Hepatocyte (in vitro differentiated cells): Measurements from ENCODE around the gene SRPK2. TPM values are rescaled to one million over a fixed set of nuclear protein-coding genes. Genes with fewer than 3 reads are reported as not detected.
"Not testable (repeated sequence)": the region's sequence is repeated elsewhere in the genome, so short reads cannot be mapped to it uniquely, and the experiment has no call there.

Experiments used
- DNase-seq: peaks from one replicate; pipeline ENCODE4 v3.0.0-alpha.2; 2016; ENCODE audit warnings: low spot score
- H2AFZ ChIP-seq: fragments of 200-600 bp; sonication (generic); 2 replicates; pipeline ENCODE4 v1.6.0; 2016; ENCODE audit warnings: antibody characterized with exemption, mild to moderate bottlenecking
- H3K27ac ChIP-seq: fragments of 200-600 bp; sonication (generic); 2 replicates; pipeline ENCODE4 v1.5.1; 2016; ENCODE audit warnings: mild to moderate bottlenecking
- H3K27me3 ChIP-seq: fragments of 200-600 bp; sonication (generic); 2 replicates; pipeline ENCODE4 v1.6.1; 2016
- H3K36me3 ChIP-seq: fragments of 200-600 bp; sonication (generic); replicated peaks from 2 replicates; pipeline ENCODE4 v1.5.1; 2016; ENCODE audit warnings: low read depth; ENCODE audit not compliant: insufficient read depth
- H3K4me1 ChIP-seq: fragments of 200-600 bp; sonication (generic); 2 replicates; pipeline ENCODE4 v1.5.1; 2016; ENCODE audit warnings: mild to moderate bottlenecking, moderate library complexity; ENCODE audit not compliant: insufficient read depth
- H3K4me2 ChIP-seq: fragments of 200-600 bp; sonication (generic); 2 replicates; pipeline ENCODE4 v1.6.0; 2016
- H3K4me3 ChIP-seq: fragments of 200-600 bp; sonication (generic); 2 replicates; pipeline ENCODE4 v1.5.1; 2016; ENCODE audit warnings: mild to moderate bottlenecking
- H3K79me2 ChIP-seq: fragments of 200-600 bp; sonication (generic); 2 replicates; pipeline ENCODE4 v1.6.0; 2017; ENCODE audit warnings: mild to moderate bottlenecking
- H3K9me2 ChIP-seq: fragments of 200-600 bp; sonication (generic); replicated peaks from 2 replicates; pipeline ENCODE4 v1.6.0; 2017; ENCODE audit warnings: mild to moderate bottlenecking; ENCODE audit not compliant: insufficient read depth
- H3K9me3 ChIP-seq: fragments of 200-600 bp; sonication (generic); 2 replicates; pipeline ENCODE4 v1.5.1; 2016; ENCODE audit warnings: low read depth, mild to moderate bottlenecking
- H4K20me1 ChIP-seq: fragments of 200-600 bp; sonication (generic); 2 replicates; pipeline ENCODE4 v1.6.0; 2016; ENCODE audit warnings: mild to moderate bottlenecking; ENCODE audit not compliant: insufficient read depth, poor library complexity, severe bottlenecking
- EZH2 ChIP-seq: fragments of 200-600 bp; sonication (generic); IDR thresholded peaks from 2 replicates; pipeline ENCODE4 v1.6.1; 2016; ENCODE audit warnings: antibody characterized with exemption, mild to moderate bottlenecking, borderline replicate concordance
- EZH2phosphoT487 ChIP-seq: fragments of 200-600 bp; sonication (generic); IDR thresholded peaks from one replicate; pipeline ENCODE4 v1.6.1; 2018; ENCODE audit warnings: antibody characterized with exemption, mild to moderate bottlenecking, low read depth, moderate library complexity; ENCODE audit not compliant: unreplicated experiment, severe bottlenecking
- WGBS: methylation state at CpG from one replicate; pipeline ENCODE4 v1.1.6; 2016; ENCODE audit warnings: low lambda C conversion rate; ENCODE audit errors: missing lambda C conversion rate; 5-methylcytosine and 5-hydroxymethylcytosine counted together
- polyA plus RNA-seq: library from polyadenylated mRNA; unstranded; fragments of >200 nt; fragmentation: Nextera tagmentation; extraction: Ambion mirVana; gene quantifications from 2 replicates; pipeline ENCODE4 v1.2.1, GENCODE V29; 2016
- total RNA-seq: library from RNA; depleted of rRNA; stranded (reverse); fragments of >200 nt; gene quantifications from 2 replicates; pipeline ENCODE4 v1.2.3, GENCODE V29; 2014
- TF ChIP-seq, protein P1 (sequence below): fragments of 200-600 bp; sonication (generic); IDR thresholded peaks from 2 replicates; pipeline ENCODE4 v1.5.1; 2016; ENCODE audit warnings: antibody characterized with exemption, mild to moderate bottlenecking; ENCODE audit not compliant: poor library complexity

The SRPK2 gene
- total and polyA plus RNA-seq, 2 experiments from 2014 or later: 41.4 to 46.1 TPM

DNA sequence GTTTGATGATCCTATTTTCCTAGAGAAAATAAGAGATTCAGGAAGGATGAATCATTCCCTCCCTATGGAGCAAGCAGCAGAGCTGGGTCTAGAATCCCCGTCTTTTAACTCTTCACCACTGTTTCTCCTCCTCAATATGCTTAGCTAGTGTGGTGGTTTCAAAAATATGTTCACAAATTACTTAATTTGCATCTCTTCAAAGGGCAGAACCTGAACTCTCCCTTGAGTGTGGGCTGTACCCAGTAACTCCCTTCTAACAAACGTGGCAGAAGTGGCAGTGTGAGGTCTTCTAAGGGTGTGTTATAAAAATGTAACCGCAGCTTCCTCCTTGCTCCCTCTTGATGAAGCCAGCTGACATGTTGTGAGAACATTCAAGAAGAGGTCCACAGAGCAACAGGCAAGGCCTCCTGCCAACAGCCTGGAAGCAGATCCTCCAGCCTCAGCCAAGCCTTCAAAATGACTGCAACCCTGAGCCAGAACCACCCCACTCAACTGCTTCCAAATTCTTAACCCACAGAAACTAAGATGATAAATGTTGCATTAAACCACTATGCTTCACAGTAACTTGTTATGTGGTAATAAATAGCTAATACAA, 36.6 kb downstream of the SRPK2 start:
- Histone ChIP-seq H3K27me3 (no peaks in the 10 kb centered on the region), H2AFZ (no peak overlapping the region), H3K4me1 (peaks cover 15% of the 10 kb centered on the region), H3K9me3 (no peaks in the 10 kb centered on the region), H4K20me1 (peaks cover 10% of the 10 kb centered on the region), H3K9me2 (no peaks in the 10 kb centered on the region), H3K27ac (peak overlapping the region; percentile 84), H3K4me3 (no peak overlapping the region), H3K4me2 (peak overlapping the region; percentile 62), H3K79me2 (peaks cover 86% of the 10 kb centered on the region), H3K36me3 (no peaks in the 10 kb centered on the region)
- 72% methylated on average over 3 of the region's 3 CpGs for WGBS
- no peak for TF ChIP-seq EZH2phosphoT487
- DNase-seq: peak; percentile 39

DNA sequence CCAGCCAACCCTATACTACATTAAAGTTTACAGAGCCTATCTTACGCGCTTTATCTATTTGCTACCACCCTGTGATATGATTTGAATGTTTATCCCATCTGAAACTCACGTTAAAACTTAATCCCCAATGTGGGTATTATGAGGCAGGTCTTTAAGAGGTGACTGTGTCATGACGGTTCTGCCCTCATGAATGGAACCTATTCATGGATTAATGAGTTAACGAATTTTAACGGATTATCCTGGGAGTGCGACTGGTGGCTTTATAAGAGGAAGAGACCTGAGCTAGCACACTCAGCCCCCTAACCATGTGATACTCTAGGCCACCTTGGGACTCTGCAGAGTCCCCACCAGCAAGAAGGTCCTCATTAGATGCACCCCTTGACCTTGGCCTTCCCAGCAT, 37.8 kb downstream of the SRPK2 start:
- Histone ChIP-seq H3K9me2 (no peaks in the 10 kb centered on the region), H3K4me2 (no peak overlapping the region), H3K27ac (no peak overlapping the region), H4K20me1 (peaks cover 17% of the 10 kb centered on the region), H3K79me2 (peaks cover 86% of the 10 kb centered on the region), H3K4me3 (no peak overlapping the region), H3K36me3 (no peaks in the 10 kb centered on the region), H3K4me1 (peaks cover 15% of the 10 kb centered on the region), H3K9me3 (no peaks in the 10 kb centered on the region), H3K27me3 (no peaks in the 10 kb centered on the region), H2AFZ (no peak overlapping the region)
- WGBS: 77% methylated on average over 7 of the region's 7 CpGs
- TF ChIP-seq, protein P1, sequence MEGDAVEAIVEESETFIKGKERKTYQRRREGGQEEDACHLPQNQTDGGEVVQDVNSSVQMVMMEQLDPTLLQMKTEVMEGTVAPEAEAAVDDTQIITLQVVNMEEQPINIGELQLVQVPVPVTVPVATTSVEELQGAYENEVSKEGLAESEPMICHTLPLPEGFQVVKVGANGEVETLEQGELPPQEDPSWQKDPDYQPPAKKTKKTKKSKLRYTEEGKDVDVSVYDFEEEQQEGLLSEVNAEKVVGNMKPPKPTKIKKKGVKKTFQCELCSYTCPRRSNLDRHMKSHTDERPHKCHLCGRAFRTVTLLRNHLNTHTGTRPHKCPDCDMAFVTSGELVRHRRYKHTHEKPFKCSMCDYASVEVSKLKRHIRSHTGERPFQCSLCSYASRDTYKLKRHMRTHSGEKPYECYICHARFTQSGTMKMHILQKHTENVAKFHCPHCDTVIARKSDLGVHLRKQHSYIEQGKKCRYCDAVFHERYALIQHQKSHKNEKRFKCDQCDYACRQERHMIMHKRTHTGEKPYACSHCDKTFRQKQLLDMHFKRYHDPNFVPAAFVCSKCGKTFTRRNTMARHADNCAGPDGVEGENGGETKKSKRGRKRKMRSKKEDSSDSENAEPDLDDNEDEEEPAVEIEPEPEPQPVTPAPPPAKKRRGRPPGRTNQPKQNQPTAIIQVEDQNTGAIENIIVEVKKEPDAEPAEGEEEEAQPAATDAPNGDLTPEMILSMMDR: no peak
- no peak for TF ChIP-seq EZH2
- TF ChIP-seq EZH2phosphoT487: no peak
- DNase-seq: no peak

DNA sequence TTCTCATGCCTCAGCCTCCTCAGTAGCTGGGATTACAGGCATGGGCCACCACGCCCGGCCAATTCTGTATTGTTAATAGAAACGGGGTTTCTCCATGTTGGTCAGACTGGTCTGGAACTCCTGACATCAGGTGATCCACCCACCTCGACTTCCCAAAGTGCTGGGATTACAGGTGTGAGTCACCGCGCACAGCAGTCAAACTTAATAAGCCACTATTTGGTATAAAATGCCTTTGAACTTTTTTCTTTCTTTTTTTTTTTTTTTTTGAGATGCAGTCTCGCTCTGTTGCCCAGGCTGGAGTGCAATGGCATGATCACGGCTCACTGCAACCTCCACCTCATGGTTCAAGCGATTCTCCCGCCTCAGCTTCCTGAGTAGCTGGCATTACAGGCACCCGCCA, 40.5 kb downstream of the SRPK2 start:
- not testable (repeated sequence) for H3K9me3 ChIP-seq, H3K4me2 ChIP-seq, H3K9me2 ChIP-seq, DNase-seq, H4K20me1 ChIP-seq, H3K27ac ChIP-seq, H3K27me3 ChIP-seq, H3K36me3 ChIP-seq, H3K4me1 ChIP-seq, H3K4me3 ChIP-seq, H2AFZ ChIP-seq
- 94% methylated on average over 9 of the region's 11 CpGs for whole genome bisulfite sequencing
- peaks cover 87% of the 10 kb centered on the region for H3K79me2 ChIP-seq

DNA sequence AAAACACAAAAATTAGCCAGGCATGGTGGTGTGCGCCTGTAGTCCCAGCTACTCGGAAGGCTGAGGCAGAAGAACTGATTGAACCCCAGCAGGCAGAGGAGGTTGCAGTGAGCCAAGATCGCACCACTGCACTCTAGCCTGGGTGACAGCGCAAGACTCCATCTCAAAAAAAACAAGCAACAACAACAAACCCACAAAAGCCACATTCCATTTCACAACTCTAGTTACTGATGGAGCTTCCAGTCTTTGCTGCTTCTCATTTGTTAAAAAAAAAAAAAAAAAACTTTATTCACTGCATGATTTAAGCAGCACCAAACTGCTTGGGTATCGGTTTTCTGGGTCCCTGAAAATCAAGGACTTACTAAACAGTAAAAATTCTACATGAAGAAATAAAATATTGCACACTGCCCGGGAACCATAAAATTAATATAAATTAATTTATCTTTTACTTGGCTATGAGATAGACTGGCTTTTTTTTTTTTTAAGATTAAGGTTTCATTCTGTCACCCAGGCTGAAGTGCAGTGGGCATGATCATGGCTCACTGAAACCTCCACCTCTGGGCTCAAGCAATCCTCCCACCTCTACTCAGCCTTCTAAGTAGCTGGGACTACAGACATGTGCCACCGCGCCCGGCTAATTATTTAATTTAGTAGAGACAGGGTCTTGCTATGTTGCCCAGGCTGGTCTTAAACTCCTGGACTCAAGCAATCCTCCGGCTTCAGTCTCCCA, 42.0 kb downstream of the SRPK2 start:
- no peaks in the 10 kb centered on the region for H3K27me3 ChIP-seq
- H3K79me2 ChIP-seq: peaks cover 92% of the 10 kb centered on the region
- WGBS: over 99% methylated on average over 10 of the region's 10 CpGs
- DNase-seq: no peak
- no peak overlapping the region for H3K27ac ChIP-seq
- no peak overlapping the region for H2AFZ ChIP-seq
- no peaks in the 10 kb centered on the region for H3K9me2 ChIP-seq
- no peaks in the 10 kb centered on the region for H3K4me1 ChIP-seq
- TF ChIP-seq EZH2phosphoT487 (no peak), EZH2 (no peak)
- TF ChIP-seq, protein P1: no peak
- no peaks in the 10 kb centered on the region for H3K9me3 ChIP-seq
- no peak overlapping the region for H3K4me3 ChIP-seq
- H3K4me2 ChIP-seq: no peak overlapping the region
- no peaks in the 10 kb centered on the region for H3K36me3 ChIP-seq
- peaks cover 11% of the 10 kb centered on the region for H4K20me1 ChIP-seq
